ENCODE results near the gene CCND2. TPM values are rescaled to one million over a fixed set of nuclear protein-coding genes. Genes with fewer than 3 reads are reported as not detected.

CCND2 gene
- total and polyA plus RNA-seq, 2 of the 8 experiments (the other 6 are each of a cell fraction or from before 2014, with no cell fraction given), result 41.7 to 223 TPM

GRCh38 chr12:4308334-4308950, 34.9 kb downstream of the CCND2 start:
- H4K5ac ChIP-seq (ENCODE audit: insufficient read length, low read depth, low read length), result peak overlapping the region; percentile 40
- H3K27me3 ChIP-seq (replicated peaks in 1 of 4; ENCODE audit: control insufficient read depth in 3 of 4, extremely low read depth in 1 of 4, insufficient read depth in 3 of 4, low read length in 3 of 4), result no peaks in the 10 kb centered on the region
- CTCF ChIA-PET (ENCODE audit: partially characterized antibody), result interaction anchor here (0.6 to 2.1 kb wide), 12 partner anchors 15 to 432 kb away, joined by 3 to 5 read pairs (median 3); no protein-coding TSS in a partner anchor
- no peak overlapping the region for H3K14ac ChIP-seq (ENCODE audit: insufficient read length)
- no peaks in the 10 kb centered on the region for H3K9me3 ChIP-seq (ENCODE audit: insufficient read depth in 2 of 2, low read depth in 1 of 2, low read length in 1 of 2)
- POLR2A ChIA-PET (ENCODE audit: partially characterized antibody), result interaction anchor here (0.6 to 25.4 kb wide), 6 partner anchors 10 to 151 kb away, joined by 3 to 531 read pairs (median 4); partner anchors contain the start of gene CCND2
- H3K4me3 ChIP-seq (ENCODE audit: extremely low read depth in 1 of 4, insufficient read depth in 2 of 4, low read depth in 3 of 4, low read length in 4 of 4), result no peak overlapping the region
- H3K56ac ChIP-seq (replicated peaks; ENCODE audit: insufficient read length, low read depth, low read length), result no peak overlapping the region
- no peaks in the 10 kb centered on the region for H3K23me2 ChIP-seq (ENCODE audit: low read depth, low read length)
- H2BK12ac ChIP-seq (ENCODE audit: low read depth, low read length), result no peak overlapping the region
- H3K4ac ChIP-seq (replicated peaks; ENCODE audit: insufficient read length, low read depth, low read length), result peak overlapping the region; percentile 19
- H3K27ac ChIP-seq (ENCODE audit: low read depth, low read length), result no peak overlapping the region
- no peak overlapping the region for H2BK20ac ChIP-seq (ENCODE audit: low read length)
- H3K79me2 ChIP-seq (ENCODE audit: control insufficient read depth in 1 of 2, insufficient read depth in 2 of 2, low read length in 2 of 2), result no peaks in the 10 kb centered on the region; a peak in 1 of 4 replicates
- H2BK5ac ChIP-seq (ENCODE audit: low read depth, low read length), result no peak overlapping the region
- no peak overlapping the region for H3K9ac ChIP-seq (replicated peaks in 1 of 4; ENCODE audit: extremely low read depth in 1 of 4, low read depth in 3 of 4, low read length in 3 of 4)
- DNase-seq (ENCODE audit: low read depth in 1 of 2, low spot score in 2 of 2) (no peak), FAIRE-seq (no peak)
- 0 out of 2 replicates have a peak overlapping the region, but pooled peaks have one; percentile 30 for H2AFZ ChIP-seq (ENCODE audit: low read length)
- no peak overlapping the region for H2BK15ac ChIP-seq (ENCODE audit: low read length)
- H2BK120ac ChIP-seq (replicated peaks; ENCODE audit: low read depth, low read length), result no peak overlapping the region
- no peak overlapping the region for H3K23ac ChIP-seq (ENCODE audit: insufficient read length)
- peak overlapping the region in 1 of 2 experiments; percentile 26; a peak in 3 of 4 replicates for H3K4me2 ChIP-seq (ENCODE audit: insufficient read depth in 1 of 2, low read depth in 2 of 2, low read length in 2 of 2)
- H3K4me1 ChIP-seq (replicated peaks in 1 of 4; ENCODE audit: control insufficient read depth in 3 of 4, insufficient read depth in 4 of 4, low read length in 3 of 4), result peaks cover 3 to 10% (median 6%) of the 10 kb centered on the region in 4 experiments; a peak in 6 of 7 replicates
- H3K79me1 ChIP-seq (ENCODE audit: low read depth, low read length), result no peaks in the 10 kb centered on the region
- H4K91ac ChIP-seq (replicated peaks; ENCODE audit: insufficient read length, low read length), result no peak overlapping the region
- 0 out of 2 replicates have a peak overlapping the region, but pooled peaks have one; percentile 19 for H2AK5ac ChIP-seq (ENCODE audit: low read depth, low read length)
- peaks cover 0 to 10% of the 10 kb centered on the region in 2 experiments for H4K20me1 ChIP-seq (replicated peaks in 1 of 2; ENCODE audit: control insufficient read depth in 1 of 2, insufficient read depth in 2 of 2, low read length in 2 of 2)
- peaks cover 9 to 30% (median 14%) of the 10 kb centered on the region in 4 experiments for H3K36me3 ChIP-seq (ENCODE audit: control insufficient read depth in 2 of 4, insufficient read depth in 4 of 4, low read length in 3 of 4)
- no peak overlapping the region for H4K8ac ChIP-seq (ENCODE audit: extremely low read depth, insufficient read depth, low read length)
- WGBS, 2 experiments (ENCODE audit: extremely low coverage in 1 of 2, insufficient coverage in 1 of 2, insufficient read length in 1 of 2, insufficient replicate concordance in 2 of 2, low coverage in 1 of 2, low lambda C conversion rate in 2 of 2, missing lambda C conversion rate in 1 of 2), result 89% methylated on average over 10 of the region's 14 CpGs; no CpG with 5 or more reads in 1 of the 2 experiments
- no peak overlapping the region for H3K18ac ChIP-seq (ENCODE audit: extremely low read depth, low read length)
- TF ChIP-seq SRF (IDR thresholded peaks at IDR 0.05; ENCODE audit: low read depth, low read length) (no peak), SUZ12 (IDR thresholded peaks at IDR 0.05; ENCODE audit: low read length) (no peak), HDAC2 (IDR thresholded peaks at IDR 0.05; ENCODE audit: borderline replicate concordance in 1 of 2, low read depth in 2 of 2, low read length in 2 of 2) (no peak), SIRT6 (IDR thresholded peaks at IDR 0.05; ENCODE audit: low read length) (no peak), RAD21 (IDR thresholded peaks at IDR 0.05 in 1 of 2, conservative IDR thresholded peaks at IDR 0.05 in 1 of 2; ENCODE audit: low read depth in 2 of 2, low read length in 2 of 2) (no peak), EP300 (IDR thresholded peaks at IDR 0.05; ENCODE audit: borderline replicate concordance in 1 of 2, low read depth in 2 of 2, low read length in 2 of 2) (no peak), JUND (IDR thresholded peaks at IDR 0.05; ENCODE audit: low read length) (no peak), CBX5 (IDR thresholded peaks at IDR 0.05; ENCODE audit: low read depth, low read length) (no peak), BRCA1 (IDR thresholded peaks at IDR 0.05; ENCODE audit: low read depth, low read length) (no peak), KDM5A (IDR thresholded peaks at IDR 0.05; ENCODE audit: low read length) (no peak), SAP30 (IDR thresholded peaks at IDR 0.05; ENCODE audit: insufficient read depth, insufficient replicate concordance, low read length) (no peak)
